Ovary (tissue), 3 donors: ENCODE data around the gene ICA1L.
"Not testable (repeated sequence)": the region's sequence is repeated elsewhere in the genome, so short reads cannot be mapped to it uniquely, and the experiment has no call there.

Experiments used
- CTCF ChIP-seq, 3 donors: fragments of 450-650 bp in 2 of 3; fragments of 200-600 bp in 1 of 3; IDR thresholded peaks; one replicate each; pipeline versions ENCODE4 v1.5.1 to v1.8.0; 2016 to 2022; ENCODE audit warnings: antibody characterized with exemption in 3 of 3, mild to moderate bottlenecking in 1 of 3
- EP300 ChIP-seq: sonication (generic); formaldehyde crosslinking; IDR thresholded peaks from one replicate; pipeline ENCODE4 v1.6.1; 2017; ENCODE audit warnings: antibody characterized with exemption
- donor health status: DM: no; HTN: no; CAD: no.

DNA sequence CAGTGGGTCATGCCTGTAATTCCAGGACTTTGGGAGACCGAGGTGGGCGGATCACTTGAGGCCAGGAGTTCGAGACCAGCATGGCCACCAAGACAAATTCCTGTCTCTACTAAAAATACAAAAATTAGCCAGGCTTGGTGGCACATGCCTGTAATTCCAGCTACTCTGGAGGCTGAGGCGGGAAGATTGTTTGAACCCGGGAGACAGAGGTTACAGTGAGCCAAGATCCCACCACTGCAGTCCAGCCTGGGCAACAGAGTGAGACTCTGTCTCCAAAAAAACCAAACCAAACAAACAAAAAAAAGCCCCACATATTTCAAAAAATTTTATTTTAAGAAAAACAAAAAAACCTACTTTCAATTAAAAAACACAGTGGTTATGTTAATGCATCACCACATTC, 38.7 kb upstream of the ICA1L start:
- TF ChIP-seq CTCF (IDR thresholded peaks at IDR 0.05); EP300: not testable (repeated sequence)
